GM18507 (cell line): ENCODE measurements around the gene PSPC1.
"Not testable (repeated sequence)": the region's sequence is repeated elsewhere in the genome, so short reads cannot be mapped to it uniquely, and the experiment has no call there.

Experiments
- DNase-seq: peaks from one replicate; pipeline ENCODE4 v3.0.0; 2011; ENCODE audit warnings: low read depth; ENCODE audit not compliant: insufficient read length; ENCODE audit errors: extremely low spot score
- FAIRE-seq: peaks from 2 replicates; lab custom pipeline; 2011; peaks lifted over from hg19 to GRCh38; lab: Jason Lieb, UNC

Gene PSPC1

DNA sequence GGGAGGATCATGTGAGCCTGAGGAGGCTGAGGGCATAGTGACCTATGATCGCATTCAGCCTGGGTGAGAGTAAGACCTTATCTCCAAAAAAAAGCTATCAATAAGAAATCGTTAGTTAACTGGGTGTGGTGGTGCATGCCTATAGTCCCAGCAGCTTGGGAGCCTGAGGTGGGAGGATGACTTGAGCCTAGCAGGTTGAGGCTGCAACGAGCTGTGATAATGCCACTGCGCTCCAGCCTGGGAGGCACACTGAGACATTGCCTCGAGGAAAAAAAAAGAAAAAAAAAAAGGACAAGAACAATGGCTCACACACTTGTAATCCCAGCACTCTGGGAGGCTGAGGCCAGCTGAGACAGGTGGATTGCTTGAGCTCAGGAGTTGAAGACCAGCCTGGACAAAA lies 16.2 kb downstream of the PSPC1 start:
- DNase-seq, result no peak
- FAIRE-seq, result no peak

DNA sequence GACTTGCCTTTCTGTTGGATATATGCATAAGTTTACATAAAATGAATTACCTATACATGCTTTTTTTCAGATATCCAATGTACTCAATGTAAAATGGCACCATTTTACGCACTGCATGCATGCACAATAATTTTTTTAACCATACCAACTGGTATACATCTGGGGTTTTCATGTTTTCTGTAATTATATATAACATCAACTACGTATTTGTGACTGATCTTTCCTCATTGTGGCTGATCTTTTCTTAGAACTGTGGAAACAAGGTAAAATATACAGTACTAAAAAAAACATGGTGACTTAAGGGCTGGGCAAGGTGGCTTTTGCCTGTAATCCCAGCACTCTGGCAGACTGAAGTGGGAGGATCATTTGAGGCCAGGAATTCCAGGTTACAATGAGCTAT lies 18.5 kb downstream of the PSPC1 start:
- FAIRE-seq (no peak), DNase-seq (no peak)

DNA sequence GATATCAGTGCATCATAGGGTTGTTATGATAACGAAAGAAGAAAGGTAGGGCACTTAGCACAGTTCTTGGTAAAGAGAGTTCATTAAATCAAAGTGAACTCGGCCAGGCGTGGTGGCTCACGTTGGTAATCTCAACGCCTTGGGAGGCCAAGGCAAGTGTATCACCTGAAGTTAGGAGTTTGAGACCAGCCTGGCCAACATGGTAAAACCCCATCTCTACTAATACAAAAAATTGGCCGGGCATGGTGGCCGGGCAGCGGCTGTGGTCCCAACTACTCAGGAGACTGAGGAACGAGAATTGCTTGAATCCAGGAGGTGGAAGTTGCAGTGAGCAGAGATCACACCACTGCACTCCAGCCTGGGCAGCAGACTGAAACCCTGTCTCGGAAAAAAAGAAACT lies 19.1 kb downstream of the PSPC1 start:
- FAIRE-seq (no peak), DNase-seq (no peak)

DNA sequence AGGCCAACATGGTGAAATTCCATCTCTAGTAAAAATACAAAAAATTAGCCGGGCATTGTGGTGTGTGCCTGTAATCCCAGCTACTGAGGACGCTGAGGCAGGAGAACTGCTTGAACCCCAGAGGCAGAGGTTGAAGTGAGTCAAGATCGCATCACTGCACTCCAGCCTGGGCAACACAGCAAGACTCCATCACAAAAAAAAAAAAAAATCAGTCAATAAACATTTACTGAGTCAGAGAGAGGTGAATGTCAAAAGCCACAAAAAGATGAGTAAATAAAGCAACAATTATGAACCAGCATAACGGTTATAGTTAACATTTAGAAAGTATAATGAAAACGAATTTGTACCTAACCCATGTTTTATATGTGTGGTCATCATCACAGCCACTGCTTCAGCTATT lies 23.1 kb downstream of the PSPC1 start:
- no peak for FAIRE-seq
- no peak for DNase-seq

DNA sequence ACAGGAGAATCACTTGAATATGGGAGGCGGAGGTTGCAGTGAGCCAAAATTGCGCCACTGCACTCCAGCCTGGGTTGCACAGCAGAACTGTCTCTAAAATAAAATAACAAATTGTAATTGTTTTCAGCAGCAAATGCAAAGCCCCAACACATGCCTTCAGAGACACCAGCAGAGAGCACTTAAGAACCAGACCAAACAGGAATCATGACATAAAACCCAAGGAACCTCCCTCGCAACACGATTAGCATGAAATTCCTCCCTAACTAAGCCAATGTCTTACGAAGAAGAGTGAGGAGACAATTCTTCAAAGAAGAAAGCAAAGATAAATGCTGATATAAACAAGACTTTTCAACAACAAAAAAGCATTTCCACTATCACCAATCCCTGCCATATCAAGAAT lies 40.1 kb downstream of the PSPC1 start:
- FAIRE-seq, result no peak

DNA sequence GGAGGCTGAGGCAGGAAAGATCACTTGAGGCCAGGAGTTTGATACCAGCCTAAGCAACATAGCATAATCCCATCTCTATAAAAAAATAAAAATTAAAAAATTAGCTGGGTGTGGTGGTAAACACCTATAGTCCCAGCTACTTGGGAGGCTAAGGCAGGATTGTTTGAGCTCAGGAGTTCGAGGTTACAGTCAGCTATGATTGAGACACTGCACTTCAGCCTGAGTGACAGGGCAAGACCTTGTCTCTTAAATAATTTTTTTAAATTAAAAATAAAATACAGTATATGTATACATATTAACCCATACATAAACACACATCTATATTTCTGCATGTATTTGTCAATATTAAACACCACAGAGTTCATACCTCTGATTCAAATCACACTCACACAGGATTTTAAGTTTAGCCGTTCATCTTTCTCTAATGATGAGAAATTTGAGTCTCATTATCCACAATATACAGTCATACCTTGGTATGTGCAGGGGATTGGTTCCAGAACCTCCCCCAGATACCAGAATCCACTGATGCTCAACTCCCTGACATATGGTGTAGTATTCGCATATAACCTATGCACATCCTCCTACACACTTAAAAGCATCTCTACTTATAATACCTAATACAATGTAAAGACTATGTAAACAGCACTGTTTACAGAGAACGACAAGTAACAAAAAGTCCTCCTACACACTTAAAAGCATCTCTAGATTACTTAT lies 44.7 kb downstream of the PSPC1 start:
- DNase-seq, result no peak
- FAIRE-seq, result no peak

More for the DNA sequence above, 40.1 kb downstream of the PSPC1 start:
- DNase-seq, result no peak

DNA sequence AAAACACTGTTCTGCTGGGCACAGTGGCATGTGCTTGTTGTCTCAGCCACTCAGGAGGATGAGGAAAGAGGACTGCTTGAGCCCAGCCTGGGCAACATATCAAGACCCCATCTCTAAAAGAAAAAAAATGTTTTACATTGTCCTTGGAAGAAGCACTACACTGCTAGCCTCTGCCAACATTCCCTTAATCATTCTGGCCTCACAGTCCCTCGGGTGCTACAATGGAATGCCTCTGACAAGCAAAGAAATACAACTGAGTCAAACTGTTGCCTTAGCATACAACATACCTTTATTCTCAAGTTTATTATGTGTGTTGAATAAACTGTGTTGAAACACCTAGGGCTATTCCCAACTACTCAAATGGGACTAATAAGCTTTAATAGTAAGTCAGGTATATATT lies 56.1 kb downstream of the PSPC1 start:
- DNase-seq, result no peak
- no peak for FAIRE-seq

DNA sequence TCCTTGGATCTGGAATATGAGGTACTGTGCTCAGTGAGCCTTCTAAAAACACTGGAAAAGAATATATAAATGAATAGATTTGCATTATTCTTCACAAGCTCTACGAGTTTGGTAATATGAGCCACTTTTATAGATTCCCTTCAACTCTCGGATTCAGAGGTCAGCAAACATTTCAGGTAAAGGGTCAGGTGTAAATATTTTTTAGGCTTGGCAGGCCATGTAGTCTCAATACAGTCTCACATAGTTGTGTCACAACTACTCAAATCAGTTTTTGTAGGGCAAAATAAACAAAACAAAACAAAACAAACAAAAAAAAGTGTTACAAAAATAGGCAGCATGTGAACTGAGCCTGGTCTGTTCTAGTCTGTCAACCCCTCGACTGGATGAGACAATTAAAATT lies 57.4 kb downstream of the PSPC1 start:
- FAIRE-seq (peak; percentile 33), DNase-seq (no peak)

DNA sequence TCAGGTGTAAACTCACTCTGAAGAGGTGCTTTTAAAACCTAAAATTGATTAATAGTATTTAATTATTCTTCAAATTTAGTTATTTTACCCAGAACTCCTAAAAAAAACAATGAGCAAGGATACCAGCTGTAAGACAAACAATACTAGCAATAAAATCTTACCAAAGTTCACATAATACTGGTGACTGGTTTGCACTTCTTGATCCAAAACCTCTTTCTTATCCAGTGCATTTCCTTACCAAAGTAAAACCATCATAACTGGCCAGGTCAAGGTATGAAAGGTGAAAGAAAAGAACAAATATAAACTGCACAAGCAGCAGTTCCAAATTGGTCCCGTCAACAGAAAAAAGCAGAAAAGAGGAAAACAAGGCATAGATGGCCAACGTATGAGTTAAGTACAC lies 62.7 kb downstream of the PSPC1 start:
- DNase-seq (no peak), FAIRE-seq (no peak)

DNA sequence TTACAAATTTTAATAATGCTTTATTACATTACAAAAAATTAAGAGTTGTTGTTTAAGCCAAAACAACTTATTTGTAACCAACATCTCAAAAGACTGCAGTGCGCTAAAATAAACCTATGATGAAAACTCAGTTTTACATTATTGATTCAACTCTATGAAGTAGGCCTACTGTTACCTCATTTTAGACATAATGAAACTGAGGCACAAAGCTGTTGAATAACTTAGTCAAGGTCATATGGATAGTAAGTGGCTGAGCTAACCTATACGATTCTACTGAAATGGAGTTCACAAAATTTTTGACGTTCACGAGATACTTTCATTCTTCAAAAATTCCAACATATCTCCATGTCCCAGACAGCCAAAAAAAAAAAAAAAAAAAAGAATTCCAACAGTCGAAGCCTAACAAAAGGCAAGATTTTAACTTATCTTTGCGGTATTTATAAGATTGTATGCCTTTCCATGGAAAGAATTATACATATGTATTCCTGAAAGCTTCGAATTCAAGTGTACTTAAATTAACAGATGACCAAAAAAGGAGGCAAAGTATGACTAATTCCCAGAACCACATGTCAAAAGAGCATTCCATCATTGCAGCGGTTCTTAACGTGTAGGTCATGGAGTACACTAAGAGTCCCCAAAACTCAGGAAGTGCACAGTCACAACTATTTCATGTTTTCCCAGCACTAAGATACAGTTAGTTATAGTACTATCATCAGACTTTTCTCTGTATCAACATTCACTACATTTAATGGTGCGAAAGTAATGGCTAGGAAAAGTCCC lies 69.4 kb downstream of the PSPC1 start:
- DNase-seq (no peak), FAIRE-seq (no peak)

DNA sequence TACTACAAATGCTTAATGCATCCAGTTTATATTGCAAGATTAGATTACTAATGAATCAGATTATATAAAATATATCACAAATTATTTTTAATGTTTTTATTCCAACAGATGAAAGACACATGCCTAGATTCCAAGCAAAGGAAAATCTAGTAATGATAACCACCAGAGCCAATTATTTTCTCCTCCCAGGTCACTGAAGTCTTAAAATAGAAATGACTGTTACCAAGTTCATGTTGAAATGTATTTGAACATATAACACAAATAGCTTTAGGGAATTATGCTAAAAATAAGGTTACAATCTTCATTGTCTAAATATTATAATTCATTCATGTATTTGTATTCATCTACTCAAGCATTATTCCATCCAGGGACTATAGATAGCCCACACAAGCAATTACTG lies 73.0 kb downstream of the PSPC1 start:
- not testable (repeated sequence) for DNase-seq

DNA sequence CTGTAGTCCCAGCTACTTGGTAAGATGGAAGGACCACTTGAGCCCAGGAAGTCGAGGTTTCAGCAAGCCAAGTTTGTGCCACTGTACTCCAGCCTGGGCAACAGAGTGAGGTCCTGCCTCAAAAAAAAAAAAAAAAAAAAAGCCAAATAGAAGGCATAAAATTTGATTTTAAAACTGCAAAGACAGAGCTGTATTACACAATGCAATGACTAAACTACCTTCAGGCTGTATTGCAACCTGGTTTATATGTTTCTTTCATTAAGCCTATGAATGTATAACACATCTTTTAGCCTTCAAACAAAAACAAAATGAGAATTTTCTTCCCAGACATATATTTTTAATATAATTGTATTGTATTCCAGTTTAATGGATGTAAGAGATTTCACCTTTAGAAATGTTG lies 73.7 kb downstream of the PSPC1 start:
- not testable (repeated sequence) for DNase-seq, FAIRE-seq

More for the DNA sequence above, 73.0 kb downstream of the PSPC1 start:
- FAIRE-seq, result not testable (repeated sequence)

DNA sequence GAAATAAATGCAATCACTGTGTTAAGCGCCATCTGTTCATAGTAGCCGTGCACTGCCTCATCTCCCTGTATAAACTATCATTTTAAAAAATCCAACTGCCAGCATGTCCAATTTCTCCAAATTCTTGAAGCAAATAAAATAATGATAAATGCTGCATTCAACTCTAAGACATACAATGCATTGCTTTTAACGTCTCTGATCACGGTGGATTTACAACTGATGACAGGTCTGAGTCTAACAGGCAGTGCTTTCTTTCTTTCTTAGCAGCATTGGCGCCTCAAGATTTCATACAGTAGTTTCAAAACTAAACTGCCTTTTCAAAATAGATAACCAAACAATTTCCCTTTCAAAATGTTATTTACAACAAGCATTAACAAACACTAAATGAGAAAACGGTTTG lies 78.5 kb downstream of the PSPC1 start:
- not testable (repeated sequence) for FAIRE-seq, DNase-seq

DNA sequence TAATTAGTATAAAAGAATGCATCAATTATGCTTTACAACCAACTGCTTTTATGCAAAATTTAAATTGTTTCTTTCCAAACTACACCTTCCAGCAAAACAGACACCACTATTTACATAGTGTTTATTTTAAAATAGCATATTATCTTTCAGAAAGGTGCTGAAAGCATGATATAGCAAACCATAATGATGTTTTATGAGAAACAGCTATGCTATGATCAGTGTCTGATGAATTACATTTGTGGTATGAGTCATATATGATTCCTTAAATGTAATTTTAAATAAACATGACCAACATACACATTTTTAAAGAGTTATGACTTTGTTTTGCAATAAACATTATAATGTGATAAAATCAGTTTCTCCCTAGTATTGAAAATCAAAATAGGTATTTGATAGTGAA lies 81.1 kb downstream of the PSPC1 start:
- not testable (repeated sequence) for FAIRE-seq

DNA sequence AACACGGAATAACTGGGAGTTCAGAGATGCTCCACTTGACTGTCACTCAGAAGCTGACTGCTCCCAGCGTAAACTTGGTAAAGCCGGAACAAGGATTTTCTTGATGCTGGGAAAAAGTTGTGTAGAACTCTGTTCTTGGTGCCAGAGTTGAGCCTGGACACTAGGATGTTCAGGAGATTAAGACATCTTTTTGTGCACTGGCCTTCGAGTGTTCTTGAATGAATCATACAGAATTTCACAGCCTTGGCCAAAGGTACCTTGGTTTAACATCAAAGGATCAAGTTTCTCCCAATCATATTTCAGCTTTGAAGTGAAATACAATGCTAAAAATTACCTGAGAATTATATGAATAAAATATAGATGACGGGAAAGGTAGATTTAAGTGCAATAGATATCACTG lies 81.8 kb downstream of the PSPC1 start:
- not testable (repeated sequence) for DNase-seq
- FAIRE-seq, result peak; percentile 71

More for the DNA sequence above, 81.1 kb downstream of the PSPC1 start:
- DNase-seq, result not testable (repeated sequence)

DNA sequence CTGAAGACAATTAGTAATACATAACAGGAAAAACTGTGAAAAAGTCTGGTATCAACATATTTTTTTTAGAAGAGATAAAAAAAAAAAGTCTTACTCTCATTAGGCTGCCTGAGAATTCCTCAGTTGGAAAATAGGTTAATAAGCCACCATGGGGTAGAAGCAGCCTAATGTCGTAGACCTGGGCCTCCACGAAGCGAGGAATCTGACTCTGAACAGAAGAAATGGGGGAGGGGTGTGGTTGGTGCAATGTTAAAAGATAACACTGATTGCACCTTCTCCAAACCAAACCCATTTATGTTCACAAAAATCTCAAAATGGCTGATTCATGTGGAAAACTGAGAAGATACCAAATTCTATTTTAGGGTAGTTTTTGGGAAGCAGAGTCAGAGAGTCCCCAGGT lies 86.9 kb downstream of the PSPC1 start:
- no peak for DNase-seq

DNA sequence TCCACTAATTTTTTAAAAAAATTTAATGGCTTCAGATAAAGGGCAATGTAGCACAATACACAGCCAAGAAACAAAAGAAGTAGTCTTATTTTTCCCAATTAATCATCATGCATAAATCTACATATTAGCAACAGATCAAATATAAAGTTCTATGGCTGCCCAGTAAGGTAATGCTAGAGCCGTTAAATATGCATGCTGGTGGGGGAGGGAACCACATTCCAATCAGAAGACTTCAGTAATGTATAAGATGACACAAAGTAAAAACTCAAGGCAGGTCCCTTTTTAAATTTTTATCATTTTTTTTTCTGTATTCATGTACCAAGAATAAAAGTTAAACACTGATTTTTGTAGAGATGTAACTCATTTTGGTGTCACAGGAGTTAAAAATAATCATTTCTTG lies 87.3 kb downstream of the PSPC1 start:
- DNase-seq (no peak), FAIRE-seq (no peak)

More for the DNA sequence above, 86.9 kb downstream of the PSPC1 start:
- FAIRE-seq, result no peak

DNA sequence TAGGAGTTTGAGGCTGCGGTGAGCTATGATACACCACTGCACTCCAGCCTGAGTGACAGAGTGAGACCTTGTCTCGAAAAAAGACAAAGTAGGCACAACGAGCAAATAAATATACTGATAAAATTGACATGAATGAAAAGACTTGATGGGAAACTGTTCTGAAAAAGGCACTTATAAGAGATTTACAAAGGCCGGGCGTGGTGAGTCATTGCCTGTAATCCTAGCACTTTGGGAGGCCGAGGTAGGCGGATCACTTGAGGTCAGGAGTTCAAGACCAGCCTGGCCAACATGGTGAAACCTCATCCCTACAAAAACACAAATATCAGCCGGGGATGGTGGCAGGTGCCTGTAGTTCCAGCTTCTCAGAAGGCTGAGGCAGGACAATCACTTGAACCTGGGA lies 91.3 kb downstream of the PSPC1 start:
- not testable (repeated sequence) for DNase-seq, FAIRE-seq

DNA sequence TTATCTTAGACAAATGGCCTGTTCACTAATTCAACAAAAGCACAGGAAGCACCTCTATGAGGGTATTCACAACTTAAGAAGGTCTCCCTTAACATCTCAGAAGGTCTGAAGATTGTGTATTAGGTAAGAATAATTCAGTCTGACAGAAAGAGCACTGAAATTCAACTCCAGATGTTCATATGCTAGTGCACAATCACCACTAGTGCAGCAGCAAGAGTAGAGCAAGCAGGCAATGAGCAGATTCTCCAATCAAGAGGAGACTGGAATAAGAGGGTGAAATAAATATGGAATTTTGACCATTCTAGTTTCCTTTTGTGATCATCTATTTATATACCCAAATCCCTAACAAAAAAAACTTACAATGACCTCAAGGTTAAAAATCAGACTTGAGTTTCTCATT lies 97.3 kb downstream of the PSPC1 start:
- no peak for DNase-seq
- no peak for FAIRE-seq

DNA sequence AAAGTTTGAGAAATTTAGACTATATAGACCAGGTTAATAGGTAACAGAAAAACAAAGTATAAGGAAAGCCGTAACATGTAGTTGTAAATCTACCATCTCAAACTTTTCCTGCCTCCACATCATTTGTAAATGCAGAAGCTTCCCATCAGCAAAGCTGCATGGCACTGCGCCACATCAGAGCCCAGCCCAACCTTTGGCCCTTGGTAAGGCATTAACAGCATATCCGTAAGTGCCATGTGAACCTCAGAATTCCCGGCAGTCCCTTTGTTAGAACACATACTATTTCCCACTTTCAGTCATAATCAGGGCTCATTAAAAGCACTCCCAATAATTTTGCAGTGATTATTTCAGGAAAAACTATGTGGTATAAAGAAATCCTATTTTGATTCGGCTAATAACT lies 97.7 kb downstream of the PSPC1 start:
- DNase-seq, result no peak

DNA sequence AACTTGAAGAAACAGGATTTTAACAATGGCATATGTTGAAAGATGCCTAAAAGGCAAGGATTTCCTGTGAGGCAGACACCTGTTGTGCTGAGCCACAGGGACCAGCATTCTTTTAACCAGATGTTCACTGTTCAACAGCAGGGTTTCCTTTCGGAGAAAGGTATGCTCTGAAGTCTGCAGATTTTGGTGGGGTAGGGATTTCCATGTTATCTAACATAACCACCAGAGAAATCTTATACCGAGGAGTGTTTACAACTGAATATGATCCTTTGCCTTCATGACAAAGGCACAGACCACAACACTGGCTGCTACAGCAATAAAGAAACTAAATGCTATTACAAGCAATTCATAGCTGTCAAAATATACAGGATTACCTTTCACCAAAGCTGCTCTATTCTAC lies 101.2 kb downstream of the PSPC1 start:
- DNase-seq (no peak), FAIRE-seq (no peak)

More for the DNA sequence above, 97.7 kb downstream of the PSPC1 start:
- FAIRE-seq, result no peak
